Mucosa of descending colon (tissue), 3 donors: ENCODE measurements around the gene TMTC1. TPM values are rescaled to one million over a fixed set of nuclear protein-coding genes. Genes with fewer than 3 reads are reported as not detected.

Source experiments
- ATAC-seq: fragments of 200-7000 bp; cut with Tn5 transposase; one replicate; pipeline ENCODE4 v1.9.1; 2020; ENCODE audit warnings: mild to moderate bottlenecking, moderate library complexity
- DNase-seq, 3 donors: peaks; one replicate each; pipeline ENCODE4 v3.0.0-alpha.2; 2020
- H3K36me3 ChIP-seq: fragments of 200-600 bp; one replicate; pipeline ENCODE4 v1.8.0; 2021; ENCODE audit warnings: low read depth, mild to moderate bottlenecking
- H3K4me1 ChIP-seq: fragments of 200-600 bp; one replicate; pipeline ENCODE4 v1.8.0; 2021; ENCODE audit warnings: low read depth, mild to moderate bottlenecking
- H3K4me3 ChIP-seq: fragments of 200-600 bp; one replicate; pipeline ENCODE4 v1.8.0; 2021; ENCODE audit warnings: mild to moderate bottlenecking
- H3K9me3 ChIP-seq: fragments of 200-600 bp; one replicate; pipeline ENCODE4 v1.8.0; 2021; ENCODE audit warnings: mild to moderate bottlenecking
- intact Hi-C, 2 donors: fragments of 100-400 bp; cut with DNase I in 1 of 2; cut with micrococcal nuclease in 1 of 2; formaldehyde crosslinking; loops; one replicate each; pipeline versions ENCODE4 v1.11.0 to v1.11.1; 2022; cut with DNase I, micrococcal nuclease
- total RNA-seq, 3 donors: library from RNA; stranded (reverse); fragmentation: NEBNext Ultra II Directional in 2 of 3; extraction: Animal tissue kit (Norgen Biotek cat#: 25700) in 2 of 3; gene quantifications; one replicate each; pipeline versions ENCODE4 v1.2.1 to v1.2.4, GENCODE V29; 2021 to 2023
- TF ChIP-seq, protein P1 (sequence below): fragments of 200-600 bp; IDR thresholded peaks from one replicate; pipeline ENCODE4 v1.8.0; 2022; ENCODE audit warnings: antibody characterized with exemption, mild to moderate bottlenecking
- donor health status: DM: no; HTN: no; CAD: no; lungs with moderate emphysema.
- donor health status: DM: no; HTN: no; CAD: no.
- donor health status: DM: no; HTN: yes; CAD: no.

TMTC1 gene
- total RNA-seq, 3 donors from 2014 or later = 2.5 to 49.1 (median 10.5) TPM

DNA sequence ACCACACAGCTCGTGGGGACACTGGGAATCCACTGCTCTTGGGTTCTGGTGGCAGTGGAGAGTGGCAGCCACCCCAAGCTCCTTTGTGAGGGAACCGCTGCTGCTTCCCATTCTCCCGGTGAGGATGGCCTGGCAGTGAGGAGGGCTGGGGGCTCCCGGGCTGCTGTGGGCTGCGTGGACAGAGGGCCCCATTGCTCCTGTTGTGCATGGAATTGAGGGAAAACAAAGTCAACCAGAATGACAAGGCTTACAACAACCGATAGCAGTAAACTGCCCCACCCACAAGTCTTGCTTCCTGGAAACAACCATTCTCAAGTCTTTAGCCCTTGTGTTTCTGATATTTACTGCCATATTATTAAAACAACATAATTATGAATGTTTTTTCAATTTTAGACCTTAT, 32.1 kb downstream of the TMTC1 start:
- H3K4me3 ChIP-seq = no peak overlapping the region
- H3K36me3 ChIP-seq = no peaks in the 10 kb centered on the region
- TF ChIP-seq, protein P1, sequence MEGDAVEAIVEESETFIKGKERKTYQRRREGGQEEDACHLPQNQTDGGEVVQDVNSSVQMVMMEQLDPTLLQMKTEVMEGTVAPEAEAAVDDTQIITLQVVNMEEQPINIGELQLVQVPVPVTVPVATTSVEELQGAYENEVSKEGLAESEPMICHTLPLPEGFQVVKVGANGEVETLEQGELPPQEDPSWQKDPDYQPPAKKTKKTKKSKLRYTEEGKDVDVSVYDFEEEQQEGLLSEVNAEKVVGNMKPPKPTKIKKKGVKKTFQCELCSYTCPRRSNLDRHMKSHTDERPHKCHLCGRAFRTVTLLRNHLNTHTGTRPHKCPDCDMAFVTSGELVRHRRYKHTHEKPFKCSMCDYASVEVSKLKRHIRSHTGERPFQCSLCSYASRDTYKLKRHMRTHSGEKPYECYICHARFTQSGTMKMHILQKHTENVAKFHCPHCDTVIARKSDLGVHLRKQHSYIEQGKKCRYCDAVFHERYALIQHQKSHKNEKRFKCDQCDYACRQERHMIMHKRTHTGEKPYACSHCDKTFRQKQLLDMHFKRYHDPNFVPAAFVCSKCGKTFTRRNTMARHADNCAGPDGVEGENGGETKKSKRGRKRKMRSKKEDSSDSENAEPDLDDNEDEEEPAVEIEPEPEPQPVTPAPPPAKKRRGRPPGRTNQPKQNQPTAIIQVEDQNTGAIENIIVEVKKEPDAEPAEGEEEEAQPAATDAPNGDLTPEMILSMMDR = no peak
- no peaks in the 10 kb centered on the region for H3K9me3 ChIP-seq
- DNase-seq (no peak), ATAC-seq (no peak)
- H3K4me1 ChIP-seq = no peaks in the 10 kb centered on the region
- intact Hi-C loops = no loop called here

DNA sequence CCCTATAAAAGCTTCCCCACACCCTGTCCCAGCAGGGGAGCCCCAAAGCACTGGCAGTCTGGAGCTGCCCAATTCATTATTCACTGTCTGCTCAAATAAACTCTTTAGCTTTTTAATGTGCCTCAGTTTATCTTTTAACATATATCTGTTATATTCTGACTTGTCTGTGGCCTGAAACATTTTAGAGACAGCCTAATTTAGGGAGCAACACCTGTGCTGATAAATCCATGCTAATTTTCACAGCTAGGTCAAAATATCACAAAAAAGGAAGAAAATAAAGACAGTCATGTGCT, 32.9 kb downstream of the TMTC1 start:
- H3K4me3 ChIP-seq = no peak overlapping the region

DNA sequence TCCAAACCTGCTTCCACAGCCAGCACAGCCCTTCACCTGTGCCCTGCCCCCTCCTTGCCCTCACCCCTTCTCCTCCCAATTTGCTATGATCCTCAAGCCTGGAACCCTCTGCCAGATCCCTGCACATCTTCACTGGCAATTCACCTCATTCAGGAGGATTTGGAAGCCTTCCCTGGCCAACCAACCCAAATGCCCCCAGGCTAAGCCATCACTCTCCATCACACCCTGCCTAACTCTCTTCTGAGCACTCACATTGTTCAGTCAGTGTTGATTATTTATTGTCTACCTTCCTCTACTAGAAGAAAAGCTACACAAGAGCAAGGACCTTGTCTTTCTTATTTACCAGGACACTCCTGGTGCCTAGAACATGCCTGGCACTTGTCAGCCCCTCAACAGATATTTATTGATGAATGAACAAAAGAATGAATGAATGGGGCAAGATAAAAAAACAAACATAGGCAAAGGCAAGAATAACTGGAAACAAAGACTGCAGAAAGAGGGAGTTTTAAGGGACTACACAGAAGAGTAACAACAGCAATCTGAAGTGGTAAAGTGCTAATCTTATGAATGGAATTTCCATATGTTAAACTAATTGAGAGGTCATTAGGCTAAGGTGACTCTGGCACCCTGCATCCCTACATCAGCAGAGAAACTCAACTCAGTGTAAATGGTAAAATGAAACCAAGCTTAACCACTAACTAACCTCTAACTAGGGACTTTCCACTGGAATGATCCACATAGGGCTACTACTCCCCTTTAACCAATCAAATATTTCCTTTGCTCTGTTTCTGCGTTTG, 33.4 kb downstream of the TMTC1 start:
- H3K4me3 ChIP-seq = no peak overlapping the region
- DNase-seq = no peak
- intact Hi-C loops = no loop called here
- TF ChIP-seq, protein P1 = no peak
- no peaks in the 10 kb centered on the region for H3K4me1 ChIP-seq
- ATAC-seq = no peak
- H3K36me3 ChIP-seq = no peaks in the 10 kb centered on the region
- no peaks in the 10 kb centered on the region for H3K9me3 ChIP-seq

More for the DNA sequence above, 32.9 kb downstream of the TMTC1 start:
- TF ChIP-seq, protein P1 = no peak
- Histone ChIP-seq H3K4me1 (no peaks in the 10 kb centered on the region), H3K9me3 (no peaks in the 10 kb centered on the region), H3K36me3 (no peaks in the 10 kb centered on the region)
- ATAC-seq (no peak), DNase-seq (no peak)
- intact Hi-C loops = no loop called here

DNA sequence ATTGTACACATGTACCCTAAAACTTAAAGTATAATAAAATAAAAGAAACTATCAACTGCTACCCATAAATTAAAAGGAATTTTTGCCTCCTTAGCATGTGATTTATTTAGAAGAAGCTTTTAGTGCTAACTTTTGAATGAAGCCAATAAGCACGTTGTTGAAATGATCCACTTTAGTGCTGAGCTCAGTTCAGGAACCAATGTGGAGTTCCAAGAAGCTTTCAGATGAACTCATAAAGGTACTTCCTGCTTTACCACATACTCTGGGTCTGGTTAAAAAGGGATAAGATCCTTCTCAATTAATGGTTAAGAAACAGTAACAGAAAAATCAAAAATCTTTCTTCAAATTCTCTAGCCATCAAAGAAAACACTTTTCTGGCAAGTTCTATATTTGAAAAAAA, 39.4 kb downstream of the TMTC1 start:
- no peaks in the 10 kb centered on the region for H3K36me3 ChIP-seq
- intact Hi-C loops = no loop called here
- no peaks in the 10 kb centered on the region for H3K4me1 ChIP-seq
- no peak overlapping the region for H3K4me3 ChIP-seq
- TF ChIP-seq, protein P1 = no peak
- no peak for ATAC-seq
- no peaks in the 10 kb centered on the region for H3K9me3 ChIP-seq
- no peak for DNase-seq

DNA sequence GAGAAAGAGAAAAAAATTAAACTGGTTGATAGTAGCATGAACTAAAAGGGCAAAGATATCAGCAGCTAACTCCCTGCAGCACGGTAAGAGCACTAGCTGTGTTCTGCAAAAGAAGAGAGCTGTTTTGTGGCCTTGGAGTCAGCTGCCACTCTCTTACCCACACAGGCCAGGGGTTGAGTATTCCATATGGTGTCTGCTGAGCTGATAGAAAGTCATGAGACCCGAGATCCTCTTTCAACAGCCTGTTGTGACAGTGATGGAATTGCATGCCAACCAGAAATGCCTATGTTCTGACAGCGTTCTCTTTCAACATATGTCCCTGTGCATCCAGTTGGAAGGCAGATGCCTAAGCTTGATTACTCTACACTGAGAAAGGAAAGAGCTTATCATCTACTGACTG, 39.9 kb downstream of the TMTC1 start:
- Histone ChIP-seq H3K36me3 (no peaks in the 10 kb centered on the region), H3K4me3 (no peak overlapping the region), H3K9me3 (no peaks in the 10 kb centered on the region), H3K4me1 (no peaks in the 10 kb centered on the region)
- no peak for ATAC-seq
- no peak for DNase-seq
- intact Hi-C loops = no loop called here
- TF ChIP-seq, protein P1 = no peak

DNA sequence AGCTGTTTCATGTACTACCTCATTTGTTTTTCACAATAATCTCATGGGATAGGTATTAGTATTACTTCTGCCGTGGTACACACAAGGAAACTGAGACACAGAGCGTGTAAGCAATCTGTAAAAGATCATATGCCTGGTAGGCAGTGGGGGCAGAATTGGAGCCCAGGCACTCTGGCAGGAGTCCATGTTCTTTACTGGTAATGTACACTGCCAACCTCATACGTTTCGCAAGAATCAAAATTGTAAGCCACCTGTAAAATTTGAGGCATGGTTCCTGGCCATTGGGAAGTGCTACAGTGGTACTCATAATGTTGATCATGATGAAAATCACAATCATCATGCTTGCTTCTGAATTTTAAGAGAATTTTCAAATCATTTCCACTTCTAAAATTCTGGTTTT, 40.7 kb downstream of the TMTC1 start:
- DNase-seq (no peak), ATAC-seq (no peak)
- H3K36me3 ChIP-seq = no peaks in the 10 kb centered on the region
- intact Hi-C loops = no loop called here
- H3K4me3 ChIP-seq = no peak overlapping the region
- H3K4me1 ChIP-seq = no peaks in the 10 kb centered on the region
- TF ChIP-seq, protein P1 = no peak
- H3K9me3 ChIP-seq = no peaks in the 10 kb centered on the region
